OCI-LY7 (cell line): ENCODE measurements around the gene C7.

Experiments used
- CTCF ChIP-seq: fragments of 200-600 bp; sonication (generic); conservative IDR thresholded peaks from 2 replicates; pipeline ENCODE4 v1.5.1; 2014; ENCODE audit warnings: mild to moderate bottlenecking, antibody characterized with exemption, low read length, moderate library complexity, mixed read lengths
- EZH2phosphoT487 ChIP-seq: fragments of 200-600 bp; sonication (generic); IDR thresholded peaks from 2 replicates; pipeline ENCODE4 v1.6.1; 2018; ENCODE audit warnings: low read depth, borderline replicate concordance, mild to moderate bottlenecking, mixed run types, antibody characterized with exemption, low read length, moderate library complexity, mixed read lengths

- TF ChIP-seq CTCF (no peak), EZH2phosphoT487 (no peak)
Observed at GRCh38 chr5:40955313-40955712, 46.0 kb downstream of the C7 start.
